SK-N-SH treated with all-trans-retinoic acid at 6 μM for 48 hours (cell line): ENCODE results near the gene PTPRG.

Source experiments
- CREB5 ChIP-seq: fragments of 250-450 bp; sonication (Bioruptor Pico); IDR thresholded peaks from 2 replicates; pipeline ENCODE4 v1.5.1; 2020; ENCODE audit warnings: low read depth, mild to moderate bottlenecking, moderate library complexity
- ZFP30 ChIP-seq: fragments of 450-650 bp; formaldehyde crosslinking; IDR thresholded peaks from 2 replicates; pipeline ENCODE4 v1.5.0; 2022; ENCODE audit warnings: mild to moderate bottlenecking, moderate library complexity
- TF ChIP-seq, protein P1 (sequence below): fragments of 250-450 bp; sonication (Bioruptor Pico); IDR thresholded peaks from 2 replicates; pipeline ENCODE4 v1.8.0; 2020; ENCODE audit warnings: mild to moderate bottlenecking, moderate library complexity, borderline replicate concordance

GRCh38 chr3:61940236-61940635 lies 378.9 kb downstream of the PTPRG start:
- TF ChIP-seq, protein P1, sequence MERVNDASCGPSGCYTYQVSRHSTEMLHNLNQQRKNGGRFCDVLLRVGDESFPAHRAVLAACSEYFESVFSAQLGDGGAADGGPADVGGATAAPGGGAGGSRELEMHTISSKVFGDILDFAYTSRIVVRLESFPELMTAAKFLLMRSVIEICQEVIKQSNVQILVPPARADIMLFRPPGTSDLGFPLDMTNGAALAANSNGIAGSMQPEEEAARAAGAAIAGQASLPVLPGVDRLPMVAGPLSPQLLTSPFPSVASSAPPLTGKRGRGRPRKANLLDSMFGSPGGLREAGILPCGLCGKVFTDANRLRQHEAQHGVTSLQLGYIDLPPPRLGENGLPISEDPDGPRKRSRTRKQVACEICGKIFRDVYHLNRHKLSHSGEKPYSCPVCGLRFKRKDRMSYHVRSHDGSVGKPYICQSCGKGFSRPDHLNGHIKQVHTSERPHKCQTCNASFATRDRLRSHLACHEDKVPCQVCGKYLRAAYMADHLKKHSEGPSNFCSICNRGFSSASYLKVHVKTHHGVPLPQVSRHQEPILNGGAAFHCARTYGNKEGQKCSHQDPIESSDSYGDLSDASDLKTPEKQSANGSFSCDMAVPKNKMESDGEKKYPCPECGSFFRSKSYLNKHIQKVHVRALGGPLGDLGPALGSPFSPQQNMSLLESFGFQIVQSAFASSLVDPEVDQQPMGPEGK (CRISPR knock-in tag), result no peak
- TF ChIP-seq CREB5, result no peak
- TF ChIP-seq ZFP30 (CRISPR knock-in tag), result no peak
